Measurements from ENCODE around the gene BMPR1B. TPM values are rescaled to one million over a fixed set of nuclear protein-coding genes. Genes with fewer than 3 reads are reported as not detected.
A peak's percentile ranks its signal among the peaks of the same experiment; 100 is the strongest.

Gene BMPR1B
- total RNA-seq, 3 donors from 2014 or later (not counting 1 experiment from before 2014, with no cell fraction given): 0.25 TPM; not detected in 2

DNA sequence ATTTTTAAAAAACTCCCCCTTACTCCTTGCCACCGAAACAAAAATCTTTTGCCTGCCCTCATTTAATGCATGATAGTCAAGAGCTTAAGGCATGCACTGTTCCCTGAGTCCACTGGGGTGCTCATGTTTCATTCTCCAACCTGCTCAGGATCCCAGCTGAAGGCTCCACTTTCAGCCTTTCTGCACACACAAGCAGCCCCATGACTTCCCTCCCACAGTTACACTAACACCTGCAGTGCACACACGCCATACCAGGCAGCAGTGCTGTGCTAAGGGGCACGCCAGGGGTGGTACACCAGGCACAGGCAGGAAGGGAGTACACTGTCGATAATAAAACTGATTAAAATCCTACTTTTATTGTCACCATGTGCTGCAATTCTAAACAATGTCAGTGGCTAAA is 385.2 kb downstream of the BMPR1B start:
- no peak for TF ChIP-seq CTCF (IDR thresholded peaks at IDR 0.05)
- Mint-ChIP-seq H3K27ac (no peak overlapping the region), H3K4me1 (no peaks in the 10 kb centered on the region), H3K4me3 (no peak overlapping the region), H3K36me3 (no peaks in the 10 kb centered on the region), H3K27me3 (ENCODE audit: low read depth in 2 of 2) (peaks cover 0 to 9% of the 10 kb centered on the region in 2 donors), H3K9me3 (peaks cover 0 to 3% of the 10 kb centered on the region in 2 donors)
- 83% methylated on average over 4 of the region's 4 CpGs for WGBS (ENCODE audit: insufficient coverage)
- H3K4me3 ChIP-seq (ENCODE audit: low read length): no peak overlapping the region
- no peaks in the 10 kb centered on the region for H3K27me3 ChIP-seq (ENCODE audit: control insufficient read depth, insufficient read depth, low read length)
- ATAC-seq: no peak
- peaks cover 2% of the 10 kb centered on the region for H3K9me3 ChIP-seq (ENCODE audit: control insufficient read depth, insufficient read depth, low read length)
- H3K36me3 ChIP-seq (ENCODE audit: control insufficient read depth, insufficient read depth, low read length): no peaks in the 10 kb centered on the region
- no peaks in the 10 kb centered on the region for H3K4me1 ChIP-seq (ENCODE audit: control insufficient read depth, insufficient read depth, low read length)
- intact Hi-C loops (cut with micrococcal nuclease): no loop called here
- DNase-seq: no peak
- no peak overlapping the region for H3K27ac ChIP-seq (ENCODE audit: low read length)

GRCh38 chr4:95151255-95151654 is 393.5 kb downstream of the BMPR1B start:
- Histone ChIP-seq H3K9me3 (ENCODE audit: control insufficient read depth, insufficient read depth, low read length) (no peaks in the 10 kb centered on the region), H3K27me3 (ENCODE audit: control insufficient read depth, insufficient read depth, low read length) (no peaks in the 10 kb centered on the region), H3K36me3 (ENCODE audit: control insufficient read depth, insufficient read depth, low read length) (no peaks in the 10 kb centered on the region), H3K4me3 (ENCODE audit: low read length) (no peak overlapping the region), H3K27ac (ENCODE audit: low read length) (no peak overlapping the region), H3K4me1 (ENCODE audit: control insufficient read depth, insufficient read depth, low read length) (no peaks in the 10 kb centered on the region)
- Mint-ChIP-seq H3K27me3 (ENCODE audit: low read depth in 2 of 2) (no peaks in the 10 kb centered on the region), H3K9me3 (no peaks in the 10 kb centered on the region), H3K27ac (no peak overlapping the region), H3K36me3 (no peaks in the 10 kb centered on the region), H3K4me1 (peaks cover 12 to 14% of the 10 kb centered on the region in 2 donors), H3K4me3 (no peak overlapping the region)
- TF ChIP-seq CTCF (IDR thresholded peaks at IDR 0.05): no peak
- intact Hi-C loops (cut with micrococcal nuclease): no loop called here
- WGBS (ENCODE audit: insufficient coverage): 80% methylated on average over 1 of the region's 3 CpGs
- ATAC-seq: no peak
- DNase-seq: no peak

DNA sequence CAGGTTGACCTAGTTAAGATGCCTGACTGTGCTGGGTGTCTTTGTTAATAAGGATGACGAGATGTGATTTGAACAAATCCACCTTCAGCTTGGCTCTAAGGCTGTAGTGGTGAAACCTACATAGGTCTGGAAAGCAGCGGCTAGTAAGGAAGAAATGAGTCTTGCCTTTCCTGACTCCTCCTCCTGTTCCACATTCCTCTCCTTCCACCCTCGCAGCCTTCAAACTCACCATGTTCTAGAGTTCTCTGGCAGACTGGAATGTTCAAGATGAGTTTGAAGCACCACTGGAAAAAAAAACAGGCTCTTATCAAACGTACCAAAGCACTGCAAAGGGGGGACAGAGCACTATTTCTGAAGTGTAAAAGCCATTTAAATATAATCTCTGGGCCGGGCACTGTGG is 395.4 kb downstream of the BMPR1B start:
- H3K4me3 Mint-ChIP-seq: no peak overlapping the region
- peaks cover 16 to 19% of the 10 kb centered on the region in 2 donors for H3K4me1 Mint-ChIP-seq
- no peak overlapping the region for H3K4me3 ChIP-seq (ENCODE audit: low read length)
- no peak for TF ChIP-seq CTCF (IDR thresholded peaks at IDR 0.05)
- ATAC-seq: no peak
- H3K4me1 ChIP-seq (ENCODE audit: control insufficient read depth, insufficient read depth, low read length): no peaks in the 10 kb centered on the region
- intact Hi-C loops (cut with micrococcal nuclease): no loop called here
- no peaks in the 10 kb centered on the region for H3K36me3 ChIP-seq (ENCODE audit: control insufficient read depth, insufficient read depth, low read length)
- H3K9me3 ChIP-seq (ENCODE audit: control insufficient read depth, insufficient read depth, low read length): no peaks in the 10 kb centered on the region
- no peaks in the 10 kb centered on the region for H3K27me3 ChIP-seq (ENCODE audit: control insufficient read depth, insufficient read depth, low read length)
- H3K36me3 Mint-ChIP-seq: no peaks in the 10 kb centered on the region
- WGBS (ENCODE audit: insufficient coverage): 89% methylated on average over 5 of the region's 5 CpGs
- no peaks in the 10 kb centered on the region for H3K27me3 Mint-ChIP-seq (ENCODE audit: low read depth in 2 of 2)
- DNase-seq: no peak
- no peak overlapping the region for H3K27ac Mint-ChIP-seq
- no peak overlapping the region for H3K27ac ChIP-seq (ENCODE audit: low read length)
- H3K9me3 Mint-ChIP-seq: no peaks in the 10 kb centered on the region

GRCh38 chr4:95155759-95156451 is 398.1 kb downstream of the BMPR1B start:
- Mint-ChIP-seq H3K36me3 (no peaks in the 10 kb centered on the region), H3K4me3 (peak overlapping the region; percentile 73), H3K27ac (peak overlapping the region; percentile 73 to 76), H3K9me3 (no peaks in the 10 kb centered on the region), H3K27me3 (ENCODE audit: low read depth in 2 of 2) (peaks cover 8 to 9% of the 10 kb centered on the region in 2 donors), H3K4me1 (peaks cover 39 to 42% of the 10 kb centered on the region in 2 donors)
- H3K27ac ChIP-seq (ENCODE audit: low read length): no peak overlapping the region
- no peak overlapping the region for H3K4me3 ChIP-seq (ENCODE audit: low read length)
- WGBS (ENCODE audit: insufficient coverage): no CpG with 5 or more reads among the region's 2 CpGs
- H3K27me3 ChIP-seq (ENCODE audit: control insufficient read depth, insufficient read depth, low read length): no peaks in the 10 kb centered on the region
- H3K9me3 ChIP-seq (ENCODE audit: control insufficient read depth, insufficient read depth, low read length): no peaks in the 10 kb centered on the region
- peaks cover 11% of the 10 kb centered on the region for H3K4me1 ChIP-seq (ENCODE audit: control insufficient read depth, insufficient read depth, low read length)
- no peaks in the 10 kb centered on the region for H3K36me3 ChIP-seq (ENCODE audit: control insufficient read depth, insufficient read depth, low read length)
- intact Hi-C loops (cut with micrococcal nuclease): no loop called here
- DNase-seq (peak in 1 of 2 donors; percentile 60), ATAC-seq (peak; percentile 55 to 78 (median 67))
- peak; percentile 74 for TF ChIP-seq CTCF (IDR thresholded peaks at IDR 0.05)

Data from natural killer cell (primary cell).